GM15510 (cell line): ENCODE measurements around the gene SFMBT2.

Experiments used
- POLR2A ChIP-seq: IDR thresholded peaks from 3 replicates; pipeline ENCODE4 v1.6.1; 2011; ENCODE audit warnings: borderline replicate concordance; ENCODE audit not compliant: insufficient read length; ENCODE audit errors: extremely low read depth

SFMBT2 gene

DNA sequence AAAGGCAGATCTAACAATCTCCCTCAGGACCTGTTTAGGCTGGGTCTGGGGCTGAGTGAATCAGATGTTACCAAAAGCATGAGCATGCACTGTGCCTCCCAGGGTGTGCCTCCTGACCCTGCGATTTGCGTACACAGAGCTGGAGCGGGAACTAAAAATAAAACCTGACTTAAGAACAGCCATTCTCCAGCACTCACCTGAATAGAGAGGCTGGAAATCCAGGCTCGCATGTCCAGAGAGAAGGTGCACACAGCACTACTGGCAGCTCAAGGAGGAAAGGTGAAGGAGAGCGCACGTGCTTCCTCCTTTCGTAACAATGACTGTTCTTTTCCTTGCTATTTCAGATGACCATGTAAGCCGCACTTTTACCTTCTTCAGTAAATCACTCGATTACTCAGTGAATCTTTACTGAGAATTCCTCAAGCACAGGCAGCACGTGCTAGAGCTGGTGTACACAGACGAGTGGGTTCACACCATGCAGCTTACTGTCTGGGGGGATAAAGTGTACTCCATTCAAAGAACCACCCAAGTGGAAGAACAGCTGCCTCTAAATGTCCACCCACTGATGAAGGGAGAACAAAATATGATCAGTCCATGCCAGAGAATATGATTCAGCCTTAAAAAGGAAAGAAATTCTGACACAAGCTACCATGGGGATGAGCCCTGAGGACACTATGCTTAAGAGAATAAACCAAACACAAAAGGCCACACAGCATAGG is 45.6 kb downstream of the SFMBT2 start:
- TF ChIP-seq POLR2A, result no peak

DNA sequence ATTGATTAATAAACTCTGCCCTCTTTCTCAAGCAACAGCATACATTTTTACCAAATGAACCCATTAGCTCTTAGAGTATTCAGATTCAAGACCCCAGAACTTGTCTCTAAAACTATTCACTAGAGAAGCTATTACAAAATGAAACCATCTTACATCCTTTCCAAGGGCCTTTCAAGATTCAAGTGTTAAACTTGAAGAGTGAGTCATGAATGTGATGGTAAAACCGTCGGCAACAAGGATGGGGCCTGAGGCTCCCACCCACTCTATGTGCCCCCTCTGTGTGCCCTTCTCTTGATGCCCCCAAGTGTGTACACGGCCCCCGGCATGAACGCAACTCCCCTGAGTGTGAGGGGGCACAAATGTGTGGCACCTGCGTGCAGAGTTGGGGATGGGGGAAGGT is 46.4 kb downstream of the SFMBT2 start:
- TF ChIP-seq POLR2A, result no peak

DNA sequence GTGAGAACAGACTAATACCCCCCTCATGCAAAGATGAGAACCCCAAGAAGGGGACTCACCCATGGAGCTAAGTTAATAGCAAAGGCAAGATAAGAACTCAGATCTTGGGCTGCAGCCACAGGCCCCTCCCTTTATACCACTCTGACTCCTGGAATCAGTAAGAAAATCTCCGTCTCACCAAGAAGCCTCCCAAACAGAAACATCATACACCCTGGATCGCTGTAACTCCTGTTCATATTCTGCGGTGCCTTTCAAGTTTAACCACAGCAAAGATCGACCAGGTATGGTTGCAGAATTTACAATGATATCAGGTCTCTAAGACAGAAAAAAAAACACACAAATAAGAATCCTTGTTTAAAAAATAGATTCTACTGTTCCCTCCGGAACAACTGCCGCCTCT is 47.1 kb downstream of the SFMBT2 start:
- TF ChIP-seq POLR2A, result no peak

DNA sequence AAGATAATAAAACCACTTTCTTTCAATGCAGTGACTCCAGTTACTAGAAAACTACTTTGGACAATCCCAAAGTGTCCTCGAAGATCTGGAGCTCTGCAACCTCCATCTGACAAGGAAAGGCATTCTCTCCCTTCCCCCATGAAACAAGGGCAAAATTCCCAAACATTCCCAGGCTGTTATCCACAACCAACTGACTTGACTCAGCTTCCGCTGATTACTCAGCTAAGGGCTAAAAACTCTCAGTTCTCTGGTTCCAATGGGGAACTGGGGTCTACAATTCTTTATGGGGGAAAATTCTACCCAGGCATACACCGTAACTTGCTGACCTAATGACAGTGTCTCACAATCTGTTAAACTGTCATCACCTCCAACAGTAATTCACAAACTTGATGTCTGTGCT is 48.4 kb downstream of the SFMBT2 start:
- TF ChIP-seq POLR2A, result no peak

DNA sequence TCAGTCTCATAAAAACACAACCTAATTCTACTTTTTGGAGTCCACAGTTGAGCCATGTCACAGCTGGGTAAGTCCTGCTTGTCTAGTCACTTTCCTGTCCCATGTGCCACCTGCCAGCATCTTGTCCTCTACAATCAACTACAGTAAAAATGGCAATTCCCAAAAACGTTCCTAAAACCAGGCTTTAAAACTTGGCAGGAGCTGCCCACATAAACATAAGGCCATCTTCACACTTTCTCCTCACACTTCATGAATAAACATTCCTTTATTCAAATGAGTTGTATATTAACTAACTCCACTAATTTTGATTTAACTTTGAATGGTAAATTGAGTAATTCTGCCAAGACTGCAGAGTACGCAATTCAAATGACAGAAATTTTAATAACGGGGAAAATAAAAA is 49.5 kb downstream of the SFMBT2 start:
- TF ChIP-seq POLR2A, result no peak

DNA sequence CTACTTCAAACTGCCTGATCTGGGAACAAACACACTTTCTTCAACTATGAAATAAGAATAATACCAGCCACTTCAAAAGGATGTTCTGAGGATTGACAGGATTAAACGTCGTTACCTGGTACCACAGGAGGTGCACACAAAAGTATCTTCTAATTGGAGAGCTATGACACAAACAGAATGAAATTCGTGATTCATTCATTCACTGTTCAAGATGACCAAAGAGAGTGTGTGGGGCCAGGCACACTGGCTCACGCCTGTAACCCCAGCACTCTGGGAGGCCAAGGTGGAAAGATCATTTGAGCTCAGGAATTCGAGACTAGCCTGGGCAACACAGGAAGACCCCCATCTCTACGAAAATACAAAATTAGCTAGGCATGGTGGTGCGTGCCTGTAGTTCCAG is 50.9 kb downstream of the SFMBT2 start:
- no peak for TF ChIP-seq POLR2A

DNA sequence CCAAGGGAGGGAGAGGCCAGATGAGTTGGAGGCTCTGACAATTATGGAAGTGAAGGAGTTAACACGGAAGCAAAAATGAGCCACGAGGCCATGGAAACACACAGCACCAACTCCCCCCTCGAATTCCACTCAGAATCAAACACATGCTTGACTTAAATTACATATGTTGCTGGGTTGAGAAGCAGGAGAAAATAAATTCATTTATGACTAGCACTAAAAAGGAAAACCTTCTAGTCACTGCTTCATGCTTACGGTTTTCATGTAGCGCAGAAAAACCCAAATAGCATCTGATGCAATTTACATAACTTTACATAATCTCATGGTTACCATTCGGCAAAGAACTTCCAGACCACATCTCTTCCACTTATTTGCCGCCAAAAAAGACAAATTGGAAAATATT is 51.5 kb downstream of the SFMBT2 start:
- TF ChIP-seq POLR2A, result no peak

DNA sequence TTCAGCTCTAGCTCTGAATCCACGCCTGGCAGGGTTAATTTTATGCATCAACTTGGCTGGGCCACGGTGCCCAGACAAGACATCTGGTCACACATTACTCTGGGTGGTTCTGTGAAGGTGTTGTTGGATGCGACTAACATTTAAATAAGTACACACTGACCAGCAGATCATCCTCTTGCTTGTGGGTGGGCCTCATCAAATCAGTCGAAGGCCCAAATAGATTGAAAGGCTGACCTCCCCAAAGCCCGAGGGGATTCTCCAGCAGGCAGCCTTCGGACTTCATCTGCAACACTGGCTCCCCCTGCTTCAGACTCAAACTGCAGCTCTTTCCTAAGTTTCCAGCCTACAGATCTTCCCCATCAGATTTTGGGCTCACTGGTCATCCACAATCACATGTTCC is 53.6 kb downstream of the SFMBT2 start:
- no peak for TF ChIP-seq POLR2A

DNA sequence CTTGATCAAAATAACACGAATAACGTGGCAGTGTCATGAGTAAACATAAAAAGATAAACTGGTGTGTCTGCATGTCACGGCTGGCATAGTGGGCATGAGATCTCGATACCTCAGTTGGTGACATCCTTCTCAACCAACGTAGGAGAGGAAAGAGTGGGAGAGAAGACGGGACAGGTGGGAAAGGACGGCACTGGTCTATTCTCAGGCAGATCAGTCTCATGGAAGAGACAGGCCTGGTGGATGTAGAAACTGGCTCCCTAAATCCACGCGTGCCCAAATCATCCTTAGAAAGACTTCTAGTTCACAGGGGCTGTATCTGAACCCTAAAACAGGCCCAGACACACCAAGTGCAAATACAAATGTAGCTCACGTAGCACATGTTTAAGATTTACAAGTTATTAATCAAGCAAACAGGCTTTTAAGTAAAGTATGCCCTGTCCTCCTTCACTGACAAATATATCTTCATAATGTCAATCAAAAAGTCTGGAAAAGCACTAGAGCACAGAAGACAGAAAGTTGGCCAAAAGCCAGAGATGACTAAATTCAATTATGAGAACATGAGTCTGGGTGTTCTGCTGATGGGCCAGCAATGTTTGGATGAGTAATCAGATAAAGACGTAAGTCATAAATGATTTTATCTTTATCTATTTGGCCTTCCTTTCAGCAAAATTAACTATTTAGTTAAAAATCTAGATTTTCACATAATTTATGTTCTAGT is 56.3 kb downstream of the SFMBT2 start:
- TF ChIP-seq POLR2A, result no peak

DNA sequence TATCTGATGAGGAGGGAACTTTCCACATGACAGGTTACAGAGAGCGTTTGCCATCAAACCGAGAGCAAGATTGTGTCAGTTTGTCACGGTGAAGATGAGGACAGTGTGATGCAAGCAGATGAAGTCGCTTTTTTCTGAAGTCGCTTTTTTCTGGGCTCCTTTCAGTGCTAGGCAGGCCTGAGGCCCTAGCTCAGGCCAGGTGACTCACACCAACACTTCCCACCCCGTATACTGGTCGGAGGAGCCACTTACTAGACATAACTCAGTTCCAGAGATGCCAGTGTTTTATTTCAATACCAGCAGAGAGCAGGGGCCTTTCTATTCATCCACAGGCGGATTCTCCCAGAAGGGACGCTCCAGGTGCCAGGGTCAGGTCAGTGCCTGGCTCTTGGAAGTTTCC is 58.9 kb downstream of the SFMBT2 start:
- TF ChIP-seq POLR2A, result no peak

DNA sequence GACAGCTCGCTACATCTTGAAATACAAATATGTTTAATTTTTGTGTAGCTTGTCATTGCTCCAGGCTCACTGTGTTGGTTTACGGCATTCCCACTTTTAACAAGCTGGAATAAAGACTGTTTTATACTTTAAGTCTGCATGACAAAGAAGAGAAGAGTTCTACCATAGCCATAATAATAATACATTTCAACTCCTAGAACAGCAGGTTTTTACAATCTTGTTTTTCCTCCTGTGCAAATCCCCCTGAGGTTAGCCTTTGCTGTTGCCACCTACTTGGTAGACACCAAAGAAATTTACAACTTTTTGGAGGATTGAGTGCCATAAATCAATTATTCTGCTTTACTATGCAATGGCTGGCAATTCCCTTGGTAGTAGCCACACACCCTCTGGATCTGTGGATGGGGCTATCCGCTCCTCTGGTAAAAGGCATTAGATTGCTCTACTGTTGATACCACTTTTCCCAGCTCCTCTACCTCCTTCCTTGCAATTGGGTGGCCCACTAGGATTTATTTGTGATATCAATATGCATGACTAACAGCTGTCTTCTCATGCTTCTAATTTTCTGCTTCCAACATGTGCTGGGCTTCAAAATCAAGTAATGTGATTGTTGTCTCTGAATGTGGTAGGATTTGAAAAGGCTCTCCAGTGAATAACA is 60.2 kb downstream of the SFMBT2 start:
- no peak for TF ChIP-seq POLR2A

DNA sequence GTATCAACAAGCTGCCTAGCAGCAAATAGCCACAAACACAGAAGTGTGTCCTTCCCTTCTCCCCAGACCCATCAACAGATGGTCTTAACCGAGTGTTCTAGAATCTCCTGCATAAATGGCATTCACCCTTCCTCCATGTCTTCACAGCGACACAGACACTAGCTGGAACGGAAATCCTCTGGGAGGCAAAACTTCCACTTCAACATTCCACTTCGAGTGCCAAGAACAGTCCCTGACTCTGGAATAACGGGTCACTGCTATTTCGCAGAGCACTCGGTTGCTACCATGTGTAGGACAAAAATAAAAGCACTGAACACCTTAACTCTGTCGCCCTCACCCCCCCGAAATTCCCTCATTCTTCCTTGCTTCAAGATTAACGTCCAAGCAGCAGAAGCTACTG is 65.1 kb downstream of the SFMBT2 start:
- TF ChIP-seq POLR2A, result no peak

DNA sequence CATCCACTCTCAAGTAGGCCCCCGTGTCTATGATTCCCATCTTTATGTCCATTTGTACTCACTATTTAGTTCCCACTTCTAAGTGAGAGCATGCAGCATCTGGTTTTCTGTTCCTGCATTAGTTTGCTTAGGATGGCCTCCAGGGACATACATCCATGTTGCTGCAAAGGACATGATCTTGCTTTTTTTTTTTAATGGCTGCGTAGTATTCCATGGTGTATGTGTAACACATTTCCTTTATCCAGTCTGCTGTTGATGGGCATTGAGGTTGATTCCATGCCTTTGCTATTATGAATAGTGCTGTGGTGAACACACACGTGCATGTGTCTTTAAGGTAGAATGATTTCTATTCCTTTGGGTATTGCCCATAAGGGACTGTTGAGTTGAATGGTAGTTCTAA is 67.8 kb downstream of the SFMBT2 start:
- TF ChIP-seq POLR2A, result no peak

DNA sequence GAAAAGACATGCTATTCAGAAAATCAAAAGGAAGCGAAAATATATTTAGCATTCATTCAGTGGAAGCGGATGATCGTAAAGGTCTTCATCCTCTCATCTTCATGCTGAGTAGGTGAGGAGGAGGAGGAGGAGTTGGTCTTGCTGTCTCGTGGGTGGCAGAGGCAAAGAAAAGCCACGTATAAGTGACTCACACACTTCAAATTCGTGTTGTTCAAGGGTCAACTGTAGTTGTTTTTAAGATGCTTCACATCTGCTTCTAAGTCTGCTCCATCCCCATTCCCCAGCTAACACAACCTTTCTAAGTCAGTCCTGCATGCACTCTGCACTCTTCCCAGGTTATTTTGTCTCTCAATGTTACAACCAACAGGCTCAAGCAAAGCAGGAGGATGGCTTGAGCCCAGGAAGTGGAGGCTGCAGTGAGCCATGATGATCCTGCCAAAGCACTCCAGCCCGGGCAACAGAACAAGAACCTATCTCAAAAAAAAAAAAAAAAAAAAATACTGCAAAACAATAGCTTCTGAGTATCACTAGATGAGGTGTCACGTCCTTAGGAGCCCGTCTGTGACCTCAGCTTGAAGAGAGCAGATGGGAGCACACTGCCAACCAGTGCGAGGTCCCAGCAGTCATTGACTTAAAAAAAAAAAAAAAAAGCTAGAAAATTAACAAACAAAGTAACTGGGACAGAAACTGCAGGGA is 70.5 kb downstream of the SFMBT2 start:
- no peak for TF ChIP-seq POLR2A

DNA sequence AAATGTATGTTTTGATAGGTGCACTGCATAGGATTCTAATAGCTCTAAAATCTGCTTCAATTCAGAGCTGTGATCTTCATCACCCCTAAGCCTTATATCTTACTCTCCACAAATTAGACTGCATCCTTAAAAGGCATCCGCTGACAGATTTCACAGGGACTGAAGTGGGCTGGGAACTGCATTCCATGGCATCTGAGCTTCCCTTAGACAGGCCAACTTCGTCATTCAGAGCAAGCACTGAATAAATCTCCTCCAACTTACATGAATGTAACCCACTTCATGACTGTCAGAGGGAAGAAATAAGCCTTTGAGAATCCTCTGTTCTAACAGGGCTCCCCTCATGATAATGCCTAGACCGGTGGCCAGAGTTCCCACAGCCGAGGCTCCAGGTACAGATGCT is 71.3 kb downstream of the SFMBT2 start:
- TF ChIP-seq POLR2A, result no peak
